ENCODE measurements around the gene UBE2E1. TPM values are rescaled to one million over a fixed set of nuclear protein-coding genes. Genes with fewer than 3 reads are reported as not detected.
"Not testable (repeated sequence)": the region's sequence is repeated elsewhere in the genome, so short reads cannot be mapped to it uniquely, and the experiment has no call there.

Gene UBE2E1
- total RNA-seq, 1 experiment from 2014 or later: 80.3 TPM

DNA sequence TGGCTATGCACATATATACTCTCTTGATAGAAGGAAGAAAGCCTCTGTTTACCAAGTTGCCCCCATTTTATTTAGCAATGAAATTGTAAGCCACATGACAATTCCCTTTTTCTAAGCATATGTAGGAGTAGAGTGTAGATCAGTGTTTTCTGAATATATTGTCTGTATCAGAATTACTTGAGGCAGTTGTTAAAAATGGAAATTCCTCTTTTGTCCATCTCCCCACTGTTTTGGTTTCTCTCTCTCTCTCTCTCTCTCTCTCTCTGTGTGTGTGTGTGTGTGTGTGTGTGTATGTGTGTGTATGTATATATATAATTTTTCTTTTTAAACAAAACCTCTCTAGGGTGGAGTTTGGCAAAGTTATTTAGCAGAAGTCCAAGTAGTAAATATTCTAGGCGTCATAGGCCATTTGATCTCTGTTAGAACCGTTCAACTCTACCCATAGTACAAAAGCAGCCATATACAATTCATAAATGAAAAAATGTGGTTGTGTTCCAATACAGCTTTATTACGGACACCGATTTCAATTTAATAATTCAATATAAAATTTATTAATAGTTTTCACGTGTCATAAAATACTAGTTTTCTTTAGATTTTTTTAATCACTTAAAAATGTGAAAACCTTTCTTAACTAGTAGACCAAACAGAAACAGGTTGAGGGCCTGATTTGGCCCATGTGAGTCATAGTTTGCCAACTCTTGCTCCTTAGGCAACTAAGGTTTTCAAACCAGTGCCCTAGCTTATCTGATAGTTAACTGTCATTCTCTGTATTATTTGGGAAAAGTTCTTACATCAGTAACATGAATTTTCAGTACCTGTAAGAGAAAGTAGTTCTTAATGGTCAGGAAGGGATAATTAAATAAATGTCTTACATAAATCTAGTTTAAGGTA is 39.8 kb downstream of the UBE2E1 start:
- no peak for DNase-seq (ENCODE audit: low read depth)

DNA sequence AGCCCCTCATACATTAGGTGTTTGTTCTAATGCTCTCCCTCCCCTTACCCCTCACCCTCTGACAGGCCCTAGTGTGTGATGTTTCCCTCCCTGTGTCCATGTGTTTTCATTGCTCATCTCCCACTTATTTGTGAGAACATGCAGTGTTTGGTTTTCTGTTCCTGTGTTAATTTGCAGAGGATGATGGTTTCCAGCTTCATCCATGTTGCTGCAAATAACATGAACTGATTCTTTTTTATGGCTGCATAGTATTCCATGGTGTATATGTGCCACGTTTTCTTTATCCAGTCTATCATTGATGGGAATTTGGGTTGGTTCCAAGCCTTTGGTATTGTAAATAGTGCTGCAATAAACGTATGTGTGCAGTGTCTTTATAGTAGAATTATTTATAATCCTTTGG is 43.7 kb downstream of the UBE2E1 start:
- DNase-seq (ENCODE audit: low read depth): not testable (repeated sequence)

DNA sequence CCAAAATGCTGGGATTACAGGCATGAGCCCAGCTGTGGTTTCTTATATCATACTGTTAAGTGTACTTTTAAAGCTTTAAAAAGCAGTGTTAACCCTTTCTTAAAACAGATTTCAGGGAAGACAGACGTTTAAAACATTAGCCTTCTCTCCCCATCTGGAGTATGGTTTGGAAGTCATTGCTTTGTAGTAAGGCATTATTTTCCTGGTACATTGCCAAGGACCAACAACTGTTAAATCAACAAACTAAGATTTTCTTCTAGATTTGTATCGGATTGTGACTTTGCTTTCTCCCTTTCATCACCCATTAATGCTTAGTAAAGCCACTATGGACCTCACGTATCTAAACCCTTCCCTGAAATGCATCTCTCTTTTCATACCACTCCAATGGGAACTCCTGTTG is 50.5 kb downstream of the UBE2E1 start:
- no peak for DNase-seq (ENCODE audit: low read depth)

DNA sequence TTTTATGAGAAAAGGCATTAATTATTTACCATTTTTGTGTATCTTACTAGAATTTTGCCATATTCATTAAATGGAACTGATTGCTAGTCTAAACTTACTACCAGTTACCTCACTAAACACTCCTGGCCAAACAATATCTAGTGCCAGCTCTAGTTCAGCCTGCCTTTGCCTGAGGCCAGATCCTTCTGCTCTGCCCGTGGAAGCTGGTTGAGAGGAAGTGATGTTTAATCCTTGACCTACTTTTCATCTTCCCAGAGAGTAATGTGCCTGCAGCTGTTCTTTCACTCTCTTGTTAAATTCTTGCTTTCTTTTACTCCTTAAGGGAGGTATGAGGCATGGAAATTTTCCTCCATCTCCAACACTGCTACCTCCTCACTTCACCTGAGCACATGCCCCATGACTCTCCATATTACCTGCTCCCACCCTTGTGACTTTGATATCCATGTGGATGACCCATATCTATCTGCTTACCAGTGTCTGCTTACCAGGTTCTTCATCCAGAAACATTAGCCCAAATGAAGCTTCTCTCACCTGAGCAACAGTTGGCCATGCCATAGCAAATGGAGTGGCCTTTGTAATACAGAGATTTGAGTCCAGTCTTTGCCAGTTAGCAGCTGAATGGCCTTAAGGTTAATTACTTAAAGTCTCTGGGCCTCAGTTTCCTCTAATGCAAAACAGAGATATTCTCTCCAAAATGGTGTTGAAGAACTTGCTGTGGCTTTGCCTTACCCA is 53.4 kb downstream of the UBE2E1 start:
- peak; percentile 55 for DNase-seq (ENCODE audit: low read depth)

DNA sequence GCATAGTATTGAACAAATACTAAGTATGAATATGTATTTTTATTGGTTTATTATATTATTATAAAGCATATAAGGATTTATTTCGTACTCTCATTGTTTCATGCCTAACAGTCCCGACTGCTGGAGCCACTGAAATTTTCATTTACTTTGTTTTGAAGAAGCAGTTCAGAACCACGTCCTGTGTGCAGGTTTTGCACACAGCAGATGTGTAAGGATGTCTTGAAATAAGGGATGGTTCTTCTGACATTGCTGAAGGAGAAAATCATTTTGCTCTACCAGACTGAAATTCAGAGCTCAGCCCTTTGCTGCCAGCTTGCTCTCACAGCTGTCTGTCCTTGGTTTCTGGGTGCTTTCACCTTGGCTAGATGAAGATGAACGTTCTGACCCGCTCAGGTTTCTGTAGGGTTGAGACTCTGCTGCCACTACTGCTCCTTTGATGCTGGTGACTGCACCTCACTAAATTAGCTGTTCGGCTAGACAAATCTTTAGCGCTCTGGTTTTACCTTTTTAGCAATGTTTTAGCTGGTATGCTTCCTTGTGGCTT is 54.2 kb downstream of the UBE2E1 start:
- no peak for DNase-seq (ENCODE audit: low read depth)

DNA sequence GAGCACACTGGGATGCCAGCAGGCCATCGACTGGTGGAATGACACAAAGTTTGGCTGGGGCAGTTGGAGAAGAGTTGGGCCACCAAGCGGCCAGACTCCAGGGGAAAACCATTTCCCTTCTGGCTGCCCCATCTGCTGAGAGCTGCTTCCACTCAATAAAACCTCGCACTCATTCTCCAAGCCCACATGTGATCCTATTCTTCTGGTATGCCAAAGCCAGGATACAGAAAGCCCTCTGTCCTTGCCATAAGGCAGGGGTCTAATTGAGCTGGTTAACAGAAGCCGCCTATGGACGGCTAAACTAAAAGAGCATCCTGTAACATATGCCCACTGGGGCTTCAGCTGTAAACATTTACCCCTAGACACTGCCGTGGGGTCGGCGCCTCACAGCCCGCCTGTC is 55.9 kb downstream of the UBE2E1 start:
- no peak for DNase-seq (ENCODE audit: low read depth)

DNA sequence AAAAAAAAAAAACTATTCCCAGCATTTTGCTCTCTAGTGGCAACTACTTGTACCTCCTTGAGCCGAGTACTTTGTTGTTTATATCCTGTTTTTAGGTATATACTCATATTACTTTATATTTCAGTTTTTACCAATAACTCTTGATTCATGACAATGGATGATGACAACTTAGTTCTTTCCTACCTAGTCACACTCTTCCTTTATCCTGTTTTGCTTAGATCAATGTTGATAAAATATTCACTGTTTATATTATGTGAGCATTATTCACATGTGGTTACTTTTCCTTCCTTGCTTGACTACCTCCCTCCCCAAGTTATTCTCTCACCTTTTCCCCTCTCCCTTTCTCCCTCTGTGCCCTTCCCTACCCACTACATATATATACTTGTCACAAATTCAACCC is 57.3 kb downstream of the UBE2E1 start:
- DNase-seq (ENCODE audit: low read depth): no peak

DNA sequence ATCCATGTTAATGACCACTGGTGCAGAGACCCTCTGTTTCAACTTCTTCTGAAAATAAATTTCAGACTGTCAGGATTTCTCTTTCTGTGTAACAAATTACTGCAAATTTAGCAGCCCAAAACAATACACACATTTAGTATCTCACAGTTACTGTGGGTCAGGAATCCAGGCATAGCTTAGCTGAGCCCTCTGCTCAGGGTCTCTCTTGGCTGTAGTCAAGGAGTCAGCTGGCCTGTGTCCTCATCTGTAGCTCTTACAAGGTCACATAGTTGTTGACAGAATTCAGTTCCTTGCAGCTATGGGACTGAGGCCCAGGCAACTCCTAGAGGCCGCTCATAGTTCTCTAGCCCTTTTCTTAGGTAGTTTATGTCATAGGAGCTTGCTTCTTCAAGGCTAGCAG is 59.2 kb downstream of the UBE2E1 start:
- no peak for DNase-seq (ENCODE audit: low read depth)

DNA sequence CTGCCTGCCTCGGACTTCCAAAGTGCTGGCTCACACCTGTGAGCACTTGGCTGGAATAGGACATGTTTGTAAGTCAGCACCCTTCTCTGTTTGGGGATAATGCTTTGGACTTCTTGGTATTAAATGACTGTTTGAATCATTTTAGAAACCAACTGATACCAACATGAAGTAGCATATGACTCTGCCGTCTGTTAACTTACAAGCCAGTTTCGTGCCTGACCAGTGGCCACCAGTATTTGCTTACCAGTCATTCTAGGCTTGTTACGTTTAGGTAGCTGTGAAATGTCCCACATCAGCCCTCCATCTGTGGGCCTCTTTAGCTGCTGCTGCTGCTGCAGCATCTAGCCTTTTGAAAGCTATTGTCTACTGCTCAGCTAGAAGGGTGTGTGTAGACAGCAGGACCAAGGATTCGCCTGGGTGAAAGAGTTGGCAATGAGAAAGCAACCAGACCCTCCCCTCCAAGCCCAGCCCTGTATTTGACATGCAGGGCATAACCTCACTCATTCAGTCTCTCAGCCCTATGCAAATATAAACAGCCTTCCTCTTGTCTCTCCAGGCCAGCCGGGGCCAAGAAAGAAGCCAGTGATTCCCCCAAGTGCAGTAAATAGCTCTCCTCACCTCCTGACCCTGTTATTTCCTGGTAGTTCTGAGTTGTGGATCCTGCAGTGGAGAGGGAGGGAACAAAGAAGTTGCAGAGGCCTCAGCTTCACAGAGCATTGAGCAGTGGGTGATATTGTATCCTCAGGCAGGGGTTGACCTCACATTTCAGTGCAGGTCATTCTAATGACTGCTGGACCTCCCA is 60.0 kb downstream of the UBE2E1 start:
- DNase-seq (ENCODE audit: low read depth): no peak

DNA sequence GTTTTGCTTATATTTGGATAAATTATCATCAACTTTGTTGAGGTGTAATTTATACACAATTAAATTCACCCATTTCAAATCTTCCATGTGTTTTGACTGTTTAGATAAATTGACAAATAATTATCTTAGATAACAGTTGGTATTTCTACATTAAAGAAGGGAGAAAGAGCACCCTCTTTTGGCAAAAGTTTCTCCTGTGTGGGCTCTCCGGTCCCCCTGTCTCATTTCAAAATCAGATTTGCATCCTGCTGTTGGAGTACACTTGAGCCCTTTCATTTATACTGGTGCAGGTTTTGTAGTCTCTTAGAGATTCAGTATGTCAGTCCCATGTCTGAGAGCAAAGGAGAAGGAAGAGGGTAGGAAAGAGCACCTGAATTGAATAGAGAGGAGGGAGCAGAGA is 61.6 kb downstream of the UBE2E1 start:
- DNase-seq (ENCODE audit: low read depth): no peak

DNA sequence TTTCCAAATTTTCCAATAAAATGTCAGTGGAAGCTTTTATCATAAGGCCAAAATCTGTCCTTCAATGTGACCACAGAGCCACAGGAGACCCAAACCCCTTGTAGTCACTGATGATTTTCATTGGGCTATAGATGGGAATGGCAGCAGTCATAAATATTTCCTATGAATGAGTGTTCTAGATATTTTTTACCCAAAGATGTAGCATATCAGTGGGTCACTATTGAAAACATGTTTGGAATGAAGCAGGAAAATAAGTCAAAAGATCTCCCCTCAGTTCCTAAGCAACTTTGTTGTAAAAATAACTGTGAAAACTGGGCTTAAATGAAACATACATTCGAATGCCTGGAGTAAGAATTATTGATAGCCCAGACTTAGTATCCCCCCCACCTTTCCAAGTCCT is 62.1 kb downstream of the UBE2E1 start:
- DNase-seq (ENCODE audit: low read depth): no peak

DNA sequence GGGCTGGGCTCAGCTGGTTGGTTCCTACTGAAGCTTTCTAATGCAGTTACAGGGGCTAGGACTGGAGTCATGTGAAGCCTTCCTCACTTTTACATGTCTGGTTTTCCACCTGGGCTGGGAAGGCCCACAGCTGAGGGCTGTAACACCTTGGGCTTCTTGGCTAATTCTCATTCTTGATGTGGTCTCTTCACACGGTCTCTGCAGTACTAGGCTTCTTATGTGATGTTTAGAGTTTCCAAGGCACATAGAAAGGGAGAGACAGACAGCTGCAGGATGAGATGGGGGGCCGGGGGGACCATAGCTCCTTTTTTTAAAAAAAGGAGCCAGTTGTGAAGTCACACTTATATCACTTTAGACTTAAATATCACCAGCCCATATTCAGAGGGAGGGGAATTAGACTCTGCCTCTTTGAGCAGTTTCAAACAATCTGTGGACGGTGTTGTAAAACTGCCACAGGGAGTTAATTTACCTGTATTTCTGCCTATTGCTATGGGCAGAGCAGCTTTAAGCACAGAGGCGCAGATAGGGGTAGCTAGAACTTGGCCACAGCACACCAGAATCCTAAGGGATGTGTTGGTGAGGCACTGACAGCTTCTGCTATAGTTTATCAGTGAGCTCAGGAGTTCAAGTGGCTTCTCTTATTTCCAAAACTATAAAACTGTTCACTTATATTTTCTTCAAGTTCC is 64.4 kb downstream of the UBE2E1 start:
- no peak for DNase-seq (ENCODE audit: low read depth)

DNA sequence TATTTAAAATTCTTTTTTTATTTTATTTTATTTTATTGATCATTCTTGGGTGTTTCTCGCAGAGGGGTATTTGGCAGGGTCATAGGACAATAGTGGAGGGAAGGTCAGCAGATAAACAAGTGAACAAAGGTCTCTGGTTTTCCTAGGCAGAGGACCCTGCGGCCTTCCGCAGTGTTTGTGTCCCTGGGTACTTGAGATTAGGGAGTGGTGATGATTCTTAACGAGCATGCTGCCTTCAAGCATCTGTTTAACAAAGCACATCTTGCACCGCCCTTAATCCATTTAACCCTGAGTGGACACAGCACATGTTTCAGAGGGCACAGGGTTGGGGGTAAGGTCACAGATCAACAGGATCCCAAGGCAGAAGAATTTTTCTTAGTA is 64.9 kb downstream of the UBE2E1 start:
- DNase-seq (ENCODE audit: low read depth): not testable (repeated sequence)

DNA sequence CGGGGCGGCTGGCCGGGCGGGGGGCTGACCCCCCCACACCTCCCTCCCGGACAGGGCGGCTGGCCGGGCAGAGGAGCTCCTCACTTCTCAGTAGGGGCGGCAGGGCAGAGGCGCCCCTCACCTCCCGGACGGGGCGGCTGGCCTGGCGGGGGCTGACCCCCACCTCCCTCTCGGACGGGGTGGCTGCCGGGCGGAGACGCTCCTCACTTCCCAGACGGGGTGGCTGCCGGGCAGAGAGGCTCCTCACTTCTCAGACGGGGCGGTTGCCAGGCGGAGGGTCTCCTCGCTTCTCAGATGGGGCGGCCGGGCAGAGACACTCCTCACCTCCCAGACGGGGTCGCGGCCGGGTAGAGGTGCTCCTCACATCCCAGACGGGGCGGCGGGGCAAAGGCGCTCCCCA is 65.6 kb downstream of the UBE2E1 start:
- DNase-seq (ENCODE audit: low read depth): not testable (repeated sequence)

DNA sequence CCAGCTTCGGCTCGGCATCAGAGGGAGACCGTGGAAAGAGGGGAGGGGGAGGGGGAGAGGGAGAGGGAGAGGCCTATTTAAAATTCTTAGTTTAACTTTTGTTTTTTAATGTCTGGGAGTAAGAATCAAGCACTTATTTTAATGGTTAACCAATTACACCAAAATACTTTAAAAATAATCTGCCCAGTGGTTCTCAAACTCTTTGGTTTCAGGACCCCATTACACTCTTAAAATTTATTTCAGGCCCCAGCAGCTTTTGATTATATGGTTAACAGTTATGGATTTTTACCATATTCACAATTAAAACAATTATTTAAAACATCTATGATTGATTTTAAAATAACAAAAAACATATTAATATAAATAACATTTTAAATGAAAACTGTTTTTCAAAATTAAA is 66.6 kb downstream of the UBE2E1 start:
- no peak for DNase-seq (ENCODE audit: low read depth)

DNA sequence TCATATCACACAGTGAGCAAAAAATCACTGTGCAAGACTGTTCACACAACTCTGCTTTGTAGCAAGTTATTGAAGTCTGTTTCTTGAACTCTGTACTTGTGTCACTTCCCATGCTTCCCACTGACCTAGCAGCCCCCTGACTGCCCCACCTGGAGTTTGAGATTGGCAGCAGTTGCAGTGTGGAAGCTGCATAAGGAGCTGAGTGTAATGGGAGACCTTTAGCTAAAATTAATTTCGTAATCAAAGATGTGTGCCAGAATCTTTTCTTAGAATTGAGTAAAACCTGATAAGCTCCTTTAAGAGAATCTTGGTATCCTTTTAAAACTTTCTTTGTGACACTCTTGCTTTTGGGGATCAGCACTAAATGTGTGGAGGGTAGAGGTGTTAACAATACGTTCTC is 68.2 kb downstream of the UBE2E1 start:
- no peak for DNase-seq (ENCODE audit: low read depth)

DNA sequence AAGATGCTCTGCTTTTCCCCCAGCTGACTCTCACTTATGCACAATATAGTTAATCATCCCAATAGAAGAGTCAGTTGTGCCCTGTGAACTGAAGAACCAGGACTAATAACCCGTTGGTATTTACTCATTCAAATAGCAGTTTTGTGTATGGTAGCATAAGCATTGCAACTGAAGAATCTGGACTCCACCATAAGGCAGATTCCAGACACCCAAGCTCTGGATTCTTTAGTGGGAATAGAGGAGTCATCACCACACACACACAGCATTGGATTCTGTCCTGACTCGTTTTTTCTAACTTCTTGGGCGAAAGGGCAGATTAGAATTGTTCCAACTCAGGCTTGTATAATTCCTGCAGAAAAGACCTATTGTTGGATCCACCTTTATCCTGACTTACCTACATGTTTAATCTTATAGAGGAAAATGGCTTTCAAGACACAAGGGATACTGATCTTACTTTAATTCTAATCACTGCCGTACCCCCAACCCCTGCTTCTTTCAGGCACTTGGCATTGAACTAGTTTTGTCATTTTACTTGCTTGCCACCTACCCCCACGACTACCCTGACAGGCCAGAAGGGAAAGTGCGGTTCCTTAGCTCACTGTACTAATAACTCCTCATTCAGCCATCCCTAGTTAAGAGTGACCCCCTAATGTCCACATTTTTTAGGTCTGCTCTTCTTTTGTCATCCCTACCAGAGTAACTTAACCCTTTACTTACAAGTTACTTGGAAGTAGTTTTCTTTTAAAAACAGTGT is 68.8 kb downstream of the UBE2E1 start:
- no peak for DNase-seq (ENCODE audit: low read depth)

DNA sequence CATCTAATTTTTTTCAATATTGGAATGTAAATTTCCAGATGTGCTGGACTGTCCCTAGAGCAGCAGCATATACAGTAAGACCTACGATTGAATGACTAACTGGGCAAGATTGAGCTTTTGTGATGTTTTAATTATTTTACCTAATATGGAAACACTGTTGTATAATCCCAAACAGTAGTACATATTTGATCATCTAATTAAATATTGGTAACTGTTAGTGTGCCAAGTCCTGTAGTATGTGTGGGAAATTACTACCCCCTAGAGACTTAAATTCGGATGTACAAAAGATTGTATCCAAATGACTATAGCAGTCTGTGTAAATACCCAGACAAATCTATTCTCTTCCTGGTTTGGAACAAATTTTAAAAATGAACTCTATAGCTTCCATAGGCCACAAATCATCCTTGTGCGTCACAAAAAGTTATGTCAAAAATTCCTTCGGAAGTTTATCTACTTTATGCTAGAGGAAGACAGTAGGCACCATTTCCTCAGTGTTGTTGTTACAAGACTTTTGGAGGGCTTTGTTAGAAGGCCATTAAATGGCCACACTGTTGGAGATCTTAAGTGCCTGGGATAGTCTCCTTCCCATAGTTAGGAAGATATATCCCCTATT is 69.5 kb downstream of the UBE2E1 start:
- DNase-seq (ENCODE audit: low read depth): no peak

DNA sequence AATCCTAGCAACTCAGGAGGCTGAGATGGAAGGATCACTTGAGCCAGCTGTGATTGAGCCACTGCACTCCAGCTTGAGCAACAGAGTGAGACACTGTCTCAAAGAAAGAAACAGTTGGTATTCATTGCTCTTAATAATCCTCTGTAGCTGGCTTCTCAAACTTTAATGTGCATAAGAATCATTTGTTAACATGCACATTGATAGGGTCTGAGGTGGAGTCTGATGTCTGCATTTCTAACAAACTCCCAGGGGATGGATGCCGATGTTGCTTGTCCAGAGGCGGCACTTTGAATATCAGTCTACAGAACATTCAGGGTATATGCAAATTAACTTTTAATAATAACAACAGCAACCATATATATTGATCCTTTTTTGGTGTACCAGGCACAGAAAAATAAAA is 71.2 kb downstream of the UBE2E1 start:
- DNase-seq (ENCODE audit: low read depth): no peak

DNA sequence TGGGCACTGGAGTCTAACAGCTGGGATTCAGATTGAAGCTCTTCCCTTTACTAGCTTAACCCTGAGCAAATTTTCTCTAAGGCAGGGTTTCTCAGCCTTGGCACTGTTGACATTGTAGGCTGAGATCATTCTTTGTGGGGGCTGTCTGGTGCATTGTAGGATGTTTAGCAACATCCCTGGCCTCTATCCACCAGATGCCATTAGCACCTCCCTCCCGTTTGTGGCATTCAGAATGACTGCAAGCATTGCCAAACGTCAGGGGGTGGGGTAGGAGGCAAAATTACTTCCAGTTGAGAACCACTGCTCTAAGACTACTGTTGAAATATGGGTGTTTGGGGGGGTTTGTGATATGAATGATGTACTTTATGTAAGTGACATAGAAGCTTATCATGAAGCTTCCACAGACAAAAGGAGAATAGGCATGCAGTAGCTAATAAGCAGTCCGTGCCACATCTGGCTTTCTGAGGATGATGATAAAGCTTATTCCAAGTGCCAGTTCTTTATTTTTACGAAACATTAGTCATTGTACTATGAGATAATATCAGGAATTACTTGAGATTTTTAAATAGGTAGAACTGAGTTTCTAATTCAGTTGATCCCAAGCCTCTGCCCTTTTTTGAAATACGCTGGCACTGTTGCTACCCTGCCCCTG is 71.7 kb downstream of the UBE2E1 start:
- peak; percentile 77 for DNase-seq (ENCODE audit: low read depth)
